GM12872 (cell line): ENCODE data around the gene DCTPP1.

Source experiments
- CTCF ChIP-seq: IDR thresholded peaks from 3 replicates; pipeline ENCODE4 v1.5.1; 2011; ENCODE audit warnings: low read depth, mild to moderate bottlenecking, low read length, moderate library complexity; ENCODE audit not compliant: insufficient read depth

DCTPP1 gene

GRCh38 chr16:30380072-30380802 lies 49.6 kb downstream of the DCTPP1 start:
- no peak for TF ChIP-seq CTCF

- no peak for TF ChIP-seq CTCF
Observed at GRCh38 chr16:30379158-30379783, 50.6 kb downstream of the DCTPP1 start.

- 0 out of 3 replicates have a peak, but pooled peaks have one; percentile 19 for TF ChIP-seq CTCF
Observed at GRCh38 chr16:30378236-30379157, 51.3 kb downstream of the DCTPP1 start.

- no peak for TF ChIP-seq CTCF
Observed at GRCh38 chr16:30377812-30378235, 52.0 kb downstream of the DCTPP1 start.

- no peak for TF ChIP-seq CTCF
Observed at GRCh38 chr16:30377050-30377811, 52.6 kb downstream of the DCTPP1 start.

- no peak for TF ChIP-seq CTCF
Observed at GRCh38 chr16:30376461-30376902, 53.3 kb downstream of the DCTPP1 start.
